HG02759 (cell line): ENCODE data around the gene DNAJC13.
"Not testable (repeated sequence)": the region's sequence is repeated elsewhere in the genome, so short reads cannot be mapped to it uniquely, and the experiment has no call there.

Experiments
- ATAC-seq: cut with Tn5 transposase; IDR thresholded peaks from one replicate; pipeline ENCODE4 v1.9.1; 2021; ENCODE audit warnings: mild to moderate bottlenecking, moderate library complexity; ENCODE audit not compliant: unreplicated experiment

DNAJC13 gene

DNA sequence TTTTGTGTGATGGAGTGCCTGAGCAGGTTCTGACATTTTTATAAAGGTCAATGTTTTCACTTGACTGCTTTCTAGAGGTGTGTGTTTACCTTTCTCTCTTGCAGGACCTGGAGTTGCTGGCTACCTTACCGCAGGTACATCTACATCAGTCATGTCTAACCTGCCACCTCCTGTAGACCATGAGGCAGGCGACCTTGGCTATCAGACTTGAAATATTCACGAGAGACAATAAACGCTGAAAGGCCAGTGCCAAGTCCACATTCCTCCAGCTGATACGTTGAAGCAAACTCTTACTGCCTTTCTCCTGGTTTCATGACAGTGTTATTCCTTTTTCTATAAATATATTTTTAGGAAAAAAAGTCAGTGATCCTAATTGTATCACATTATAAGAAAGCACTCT lies 120.8 kb downstream of the DNAJC13 start:
- ATAC-seq: no peak

DNA sequence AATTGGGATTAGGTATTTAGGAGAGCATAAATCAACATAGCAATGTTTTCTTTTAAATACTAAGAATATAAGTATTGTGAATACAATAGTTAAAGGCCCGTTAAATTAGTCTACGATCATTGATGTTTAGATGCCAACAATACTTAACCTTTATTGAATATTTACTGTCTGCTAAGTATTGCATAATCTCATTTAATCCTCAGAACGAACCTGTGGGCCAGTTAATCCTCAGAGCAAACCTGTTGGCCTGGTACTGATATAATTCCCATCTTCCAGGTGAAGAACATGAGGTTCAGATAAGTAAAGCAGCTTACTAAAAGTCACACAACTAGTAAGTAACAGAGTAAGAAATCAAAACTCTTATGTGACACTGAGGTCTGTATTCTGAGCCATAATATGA lies 122.4 kb downstream of the DNAJC13 start:
- no peak for ATAC-seq

DNA sequence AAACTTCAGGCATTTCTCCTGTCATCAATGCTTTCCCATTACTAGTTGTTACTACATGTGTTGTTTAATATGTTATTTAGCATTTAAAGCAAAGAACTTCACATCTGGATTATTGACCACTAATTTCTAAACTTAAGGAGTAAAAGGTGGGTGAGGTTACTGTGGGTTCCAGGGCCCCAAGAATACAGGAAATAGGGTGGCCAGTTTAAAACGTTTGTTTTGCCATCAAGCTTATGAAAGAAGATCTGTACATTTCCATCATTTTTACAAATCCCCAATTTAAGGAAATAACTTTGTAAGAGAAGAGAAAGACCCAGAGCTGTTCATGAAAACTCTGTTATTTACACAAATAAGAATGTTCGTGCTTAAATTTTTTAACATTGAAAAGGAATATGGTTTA lies 125.3 kb downstream of the DNAJC13 start:
- ATAC-seq: no peak

DNA sequence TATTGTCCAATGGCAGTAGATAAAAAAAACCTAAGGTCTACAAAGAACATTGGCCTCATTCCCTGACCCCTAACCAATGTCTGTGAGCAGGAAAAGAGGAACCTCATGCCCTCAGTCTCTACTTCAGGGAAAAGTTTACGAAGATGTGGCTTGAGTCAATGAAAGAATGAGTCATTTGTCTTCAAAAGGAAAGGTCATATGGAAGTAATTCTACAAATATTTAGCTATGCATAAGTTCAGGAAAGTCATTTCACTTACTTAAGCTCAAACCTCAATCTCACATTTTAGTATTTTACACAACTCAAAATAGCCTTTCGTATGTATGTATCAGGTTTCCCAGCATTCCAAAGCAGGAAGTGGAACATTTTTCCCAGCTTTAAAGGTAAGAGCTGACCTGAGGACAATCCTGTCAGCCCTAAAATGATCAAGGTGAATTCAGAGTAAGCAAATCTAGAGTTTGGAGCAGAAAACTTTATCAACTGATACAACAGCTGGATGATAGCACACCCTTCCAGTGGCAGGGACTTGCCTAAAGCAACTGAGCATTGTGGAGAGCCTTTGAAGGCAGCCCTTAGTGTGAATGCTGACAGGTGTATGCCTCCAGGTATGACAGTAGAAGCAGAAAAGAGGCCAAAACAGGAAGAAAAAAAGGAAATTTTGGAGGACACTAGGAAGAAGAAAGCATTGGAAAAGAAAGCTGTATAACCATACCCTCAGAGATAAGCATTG lies 125.9 kb downstream of the DNAJC13 start:
- no peak for ATAC-seq

DNA sequence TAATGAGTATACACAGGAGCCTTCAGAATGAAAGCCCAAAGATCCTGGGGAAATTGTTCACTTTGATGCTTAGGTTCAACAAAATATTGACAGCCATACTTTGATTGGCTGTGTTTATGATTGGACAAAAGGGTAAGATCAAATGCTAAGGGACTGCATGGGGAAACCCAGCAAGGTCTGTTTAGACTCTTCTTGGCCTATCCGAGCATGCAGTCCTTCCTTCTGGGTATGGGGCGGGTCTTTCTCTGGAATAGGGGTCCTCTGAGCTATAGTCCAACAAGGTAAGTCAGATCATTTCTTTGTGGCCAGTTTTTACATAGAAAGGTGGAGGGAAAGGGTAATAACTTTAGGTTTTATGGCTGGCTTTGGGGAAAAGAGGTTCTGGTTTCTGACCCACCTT lies 126.8 kb downstream of the DNAJC13 start:
- no peak for ATAC-seq

DNA sequence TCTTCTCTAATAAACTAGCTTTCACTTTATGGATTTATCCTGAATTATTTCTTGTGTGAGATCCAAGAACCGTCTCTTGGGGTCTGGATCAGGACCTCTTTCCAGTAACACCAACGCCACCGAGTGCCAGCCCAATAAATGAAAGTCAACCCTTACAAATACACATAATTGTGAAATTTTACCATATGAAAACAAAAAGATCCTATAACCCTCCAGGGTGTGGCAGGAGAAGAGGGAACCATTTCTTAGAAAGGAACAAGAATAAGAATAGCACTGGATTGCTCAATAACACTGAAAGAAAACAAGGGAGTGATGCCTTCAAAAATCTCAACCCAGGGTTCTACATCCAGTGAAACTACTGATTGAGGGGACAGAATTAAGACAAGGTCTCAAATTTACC lies 128.2 kb downstream of the DNAJC13 start:
- no peak for ATAC-seq

DNA sequence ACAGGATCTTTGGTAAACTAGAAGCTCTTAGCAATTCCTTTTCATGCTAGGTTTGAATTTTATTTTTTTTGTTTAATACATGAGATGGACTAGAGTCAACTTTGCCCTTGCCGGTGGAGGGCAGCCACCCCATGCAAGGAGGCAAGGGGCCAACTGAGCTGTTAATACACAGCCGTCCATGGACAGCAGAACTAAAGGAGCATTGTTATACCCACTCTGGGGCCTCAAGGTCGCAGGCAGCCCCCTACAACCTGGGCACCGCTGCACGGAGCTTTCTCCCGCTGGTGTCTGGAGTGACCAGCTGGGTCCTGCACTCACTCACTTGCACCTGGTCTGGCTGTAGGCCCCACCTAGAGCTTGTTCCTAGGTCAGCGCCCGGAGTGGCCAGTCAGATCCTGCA lies 131.9 kb downstream of the DNAJC13 start:
- no peak for ATAC-seq

DNA sequence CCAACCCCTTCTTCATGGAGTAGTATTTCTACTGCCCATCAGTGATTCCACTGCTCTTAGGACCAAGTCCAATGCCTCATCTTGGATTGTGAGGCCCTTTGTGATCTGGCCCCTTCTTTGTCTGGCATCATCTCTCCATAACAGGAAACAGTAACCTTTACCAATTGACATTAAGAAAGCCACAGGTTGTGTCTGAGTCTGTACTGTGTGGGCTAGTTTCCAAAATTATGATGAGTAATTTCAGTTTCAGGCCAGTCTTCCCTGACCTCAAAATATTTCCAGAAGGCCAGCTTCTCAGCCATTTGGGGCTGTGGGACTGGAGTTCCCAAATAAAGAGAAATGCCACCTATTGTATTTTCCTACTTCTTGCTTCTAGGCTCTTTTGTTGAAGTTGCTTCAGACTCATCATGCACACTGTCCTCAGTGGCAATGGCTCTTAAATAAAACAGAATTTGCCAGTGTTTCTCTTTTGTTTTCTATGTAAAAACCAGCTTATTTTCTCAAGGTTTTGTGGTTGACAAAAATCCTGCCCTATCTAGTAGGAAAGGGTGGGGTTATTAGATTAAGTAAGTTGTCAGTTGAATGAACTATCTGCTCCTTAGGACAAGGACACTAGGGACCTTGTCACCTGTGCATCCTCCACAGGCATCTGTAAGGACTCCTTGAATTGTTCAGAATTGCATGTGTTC lies 132.7 kb downstream of the DNAJC13 start:
- no peak for ATAC-seq

DNA sequence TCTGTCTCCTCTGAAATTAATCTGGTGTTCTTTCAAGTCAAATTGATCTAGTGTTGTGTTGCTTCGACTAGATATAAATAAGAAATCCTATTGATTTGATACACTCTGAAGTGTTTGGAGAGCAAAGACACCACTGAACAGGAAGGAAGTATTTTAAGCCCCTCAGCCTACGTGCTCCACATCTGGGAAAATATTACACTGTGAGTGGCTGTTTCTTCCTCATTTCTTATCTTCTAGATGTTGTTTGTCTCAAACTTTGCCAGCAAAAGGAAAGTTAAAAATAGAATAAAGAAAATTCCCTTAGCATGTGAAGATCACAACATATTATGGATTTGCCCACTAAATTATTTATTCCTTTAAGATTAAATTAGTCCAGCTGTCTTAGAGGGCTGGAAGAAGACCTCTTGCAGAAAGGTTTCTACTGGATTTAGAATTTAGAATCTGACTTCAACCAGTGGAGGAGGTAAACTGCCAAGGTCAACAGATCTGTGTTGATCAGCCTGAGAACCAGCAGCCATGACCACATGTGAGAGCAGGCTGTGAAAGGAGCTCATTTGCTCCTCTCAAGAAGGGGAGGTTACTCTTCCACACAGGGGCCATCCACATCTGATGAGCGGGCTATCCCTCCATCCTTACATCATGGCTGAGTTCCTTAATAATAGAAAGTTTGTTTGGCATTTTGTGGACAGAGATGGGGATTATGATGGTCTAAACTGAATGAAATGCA lies 133.4 kb downstream of the DNAJC13 start:
- no peak for ATAC-seq

DNA sequence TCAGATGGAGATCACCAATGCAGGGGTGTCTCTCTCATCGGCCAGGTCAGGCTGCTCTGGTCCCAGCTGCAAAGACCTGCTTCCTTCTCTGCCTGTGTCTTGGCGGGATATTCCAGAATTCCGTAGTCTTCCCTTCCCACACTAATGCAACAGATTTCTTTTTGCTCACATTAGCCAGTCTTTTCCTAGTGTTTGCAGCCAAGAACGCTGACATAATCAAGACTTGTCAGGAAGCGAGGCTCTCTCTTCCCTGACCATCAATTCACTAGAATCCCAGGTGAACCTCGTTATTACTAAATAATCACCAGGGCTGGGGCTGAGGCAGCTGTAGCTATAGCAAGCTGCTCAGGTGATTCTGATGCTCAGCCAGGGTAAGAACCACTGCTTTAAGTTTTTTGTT lies 136.5 kb downstream of the DNAJC13 start:
- ATAC-seq: no peak

DNA sequence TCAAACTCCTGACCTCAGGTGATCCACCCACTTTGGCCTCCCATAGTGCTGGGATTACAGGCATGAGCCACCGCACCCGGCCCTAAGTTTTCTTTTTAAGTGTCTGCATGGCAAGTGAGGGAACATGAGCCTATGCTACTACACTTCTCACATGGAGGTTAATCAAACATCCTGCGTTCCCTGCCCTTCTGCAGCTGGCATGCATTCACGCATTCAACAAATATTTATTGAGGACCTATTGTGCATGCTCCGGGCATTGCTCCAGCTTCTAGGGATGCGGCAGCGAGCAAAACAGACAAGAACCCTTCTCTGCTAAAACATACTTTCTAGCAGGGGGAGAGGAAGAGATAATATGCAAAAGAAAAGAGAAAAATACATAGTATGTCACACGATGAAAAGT lies 137.1 kb downstream of the DNAJC13 start:
- ATAC-seq: no peak

DNA sequence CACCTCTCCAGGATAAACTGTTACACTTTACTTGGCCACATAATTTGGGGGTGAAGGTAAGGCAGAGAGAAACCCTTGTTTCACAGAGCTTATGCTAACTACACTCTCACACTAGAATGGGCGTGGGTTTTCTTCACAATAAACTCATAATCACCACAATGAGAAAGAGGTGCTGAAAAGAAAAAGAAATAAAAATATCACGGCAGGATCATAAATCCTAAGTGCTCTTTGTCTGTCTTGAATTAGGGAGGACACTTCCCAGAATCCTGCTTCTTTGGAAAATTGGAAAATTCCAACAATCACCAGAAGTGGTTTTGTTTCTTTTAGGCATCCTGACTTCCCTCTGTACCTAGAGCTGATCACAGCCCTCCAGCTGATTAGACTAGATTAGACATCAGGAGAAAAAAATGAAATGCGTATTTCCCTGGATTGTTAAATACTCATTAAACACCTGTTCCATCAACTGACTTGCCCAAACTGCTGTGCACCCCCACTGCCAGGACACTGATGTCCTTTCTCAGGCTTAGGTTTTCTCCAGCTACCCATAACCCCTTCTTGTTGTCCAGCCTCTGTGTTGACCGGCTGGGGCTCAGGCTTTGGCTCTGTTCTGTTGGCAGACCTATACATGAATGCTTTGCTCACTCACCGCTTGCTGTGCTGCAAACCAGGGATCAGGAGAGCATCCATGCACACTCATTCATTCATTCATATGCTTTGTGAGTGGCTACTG lies 138.2 kb downstream of the DNAJC13 start:
- ATAC-seq: no peak

DNA sequence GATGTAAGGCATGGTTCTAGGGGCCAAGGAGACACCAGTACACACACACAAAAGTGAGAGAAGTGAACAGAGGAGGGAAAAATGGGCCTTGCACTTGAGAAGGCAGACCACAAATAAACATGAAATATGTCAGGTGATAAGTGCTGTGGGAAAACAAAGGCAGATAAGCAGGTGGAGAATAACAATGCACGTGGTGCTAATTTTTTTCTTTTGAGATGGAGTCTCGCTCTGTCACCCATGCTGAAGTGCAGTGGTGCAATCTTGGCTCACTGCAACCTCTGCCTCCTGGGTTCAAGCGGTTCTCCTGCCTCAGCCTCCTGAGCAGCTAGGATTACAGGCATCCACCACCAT lies 138.7 kb downstream of the DNAJC13 start:
- ATAC-seq: not testable (repeated sequence)

DNA sequence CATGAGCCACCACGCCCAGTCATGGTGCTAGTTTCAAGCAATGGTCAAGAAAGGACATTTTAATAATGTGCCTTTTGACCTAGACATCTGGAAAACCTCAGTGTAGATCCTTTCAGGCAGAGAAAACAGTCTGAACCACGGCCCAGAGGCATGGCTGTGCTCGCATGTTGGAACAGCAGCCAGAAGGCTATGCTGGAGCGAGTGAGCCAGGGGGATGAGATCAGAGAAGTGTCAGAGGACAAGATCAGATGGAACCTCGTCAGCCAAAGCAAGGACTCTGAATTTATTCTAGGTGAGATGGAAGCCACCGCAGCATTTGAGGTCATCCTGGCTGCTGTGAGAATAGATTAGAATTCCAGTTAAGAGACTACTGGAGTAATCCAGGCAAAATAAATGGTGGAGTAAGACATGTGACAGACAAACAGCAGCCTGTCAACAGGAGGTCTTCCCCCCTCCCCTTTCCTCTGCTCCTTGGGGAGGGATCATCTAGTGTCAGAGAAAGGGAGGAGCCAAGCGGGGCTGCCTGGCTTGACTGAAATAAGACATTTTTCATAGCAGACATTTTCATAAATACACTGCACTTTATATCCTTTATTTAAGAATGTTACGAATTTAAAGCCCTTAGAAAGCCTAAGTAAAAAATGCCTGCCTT lies 139.3 kb downstream of the DNAJC13 start:
- no peak for ATAC-seq

DNA sequence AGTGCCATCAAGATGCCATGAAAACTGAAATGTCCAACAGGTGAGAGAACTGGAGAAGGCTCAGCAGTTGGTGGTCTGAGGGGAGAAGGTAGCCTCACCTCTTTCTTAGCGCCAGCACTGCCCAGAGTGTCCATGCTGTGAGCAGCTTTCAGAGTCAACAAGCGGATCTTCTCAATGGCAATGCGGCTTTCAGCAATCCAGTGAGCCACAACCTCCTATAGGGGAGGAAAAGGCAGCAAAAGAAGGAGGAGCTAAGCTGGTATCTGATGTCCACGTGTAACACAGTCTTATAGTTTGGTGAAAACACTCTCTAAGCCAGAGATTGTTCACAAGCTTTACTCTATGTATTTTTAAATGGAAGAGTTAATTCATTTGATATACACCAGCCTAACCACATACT lies 143.7 kb downstream of the DNAJC13 start:
- no peak for ATAC-seq

DNA sequence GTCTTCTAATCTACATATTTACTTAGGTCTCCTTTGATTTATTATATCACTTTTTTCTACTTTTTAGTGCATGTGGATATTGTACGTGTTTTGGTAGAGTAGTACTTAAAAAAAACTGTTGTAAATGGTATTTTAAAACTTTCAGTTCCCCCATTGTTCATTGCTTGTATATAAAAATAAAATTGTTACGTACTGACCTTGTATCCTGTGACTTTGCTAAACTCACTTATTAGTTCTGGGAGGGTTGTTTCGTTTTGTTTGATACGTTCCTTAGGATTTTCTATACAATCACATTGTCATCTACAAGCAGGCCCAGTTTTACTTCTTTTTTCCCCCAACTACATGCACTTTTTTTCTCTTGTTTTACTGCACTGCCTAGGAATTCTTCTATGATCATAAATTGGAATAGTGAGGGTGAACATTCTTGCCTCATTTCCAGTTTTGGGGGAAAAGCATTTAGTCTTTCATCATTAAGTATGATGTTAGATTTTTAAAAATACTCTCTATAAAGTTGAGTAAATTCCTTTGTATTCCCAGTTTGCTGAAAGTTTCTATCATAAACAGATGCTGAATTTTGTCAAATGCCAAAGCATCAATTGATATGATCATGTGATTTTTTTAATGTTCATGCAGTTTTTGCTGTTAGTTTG lies 146.2 kb downstream of the DNAJC13 start:
- no peak for ATAC-seq

DNA sequence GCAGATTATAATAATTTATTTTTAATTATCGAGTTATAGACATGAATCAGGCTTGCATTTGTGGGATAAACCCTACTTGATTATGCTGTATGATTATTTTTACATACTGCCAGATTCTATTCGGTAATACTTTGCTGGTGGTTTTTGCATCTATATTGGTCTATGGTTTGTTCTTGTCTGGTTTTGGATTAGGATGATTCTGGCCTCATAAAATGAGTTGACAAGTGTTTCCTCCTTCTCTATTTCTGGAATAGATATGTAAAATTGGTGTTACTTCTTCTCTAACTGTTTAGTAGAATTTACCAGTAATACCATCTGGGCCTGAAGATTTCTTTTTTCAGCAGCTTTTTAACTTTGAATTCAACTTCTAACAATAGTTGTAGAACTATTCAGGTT lies 146.8 kb downstream of the DNAJC13 start:
- ATAC-seq: no peak

DNA sequence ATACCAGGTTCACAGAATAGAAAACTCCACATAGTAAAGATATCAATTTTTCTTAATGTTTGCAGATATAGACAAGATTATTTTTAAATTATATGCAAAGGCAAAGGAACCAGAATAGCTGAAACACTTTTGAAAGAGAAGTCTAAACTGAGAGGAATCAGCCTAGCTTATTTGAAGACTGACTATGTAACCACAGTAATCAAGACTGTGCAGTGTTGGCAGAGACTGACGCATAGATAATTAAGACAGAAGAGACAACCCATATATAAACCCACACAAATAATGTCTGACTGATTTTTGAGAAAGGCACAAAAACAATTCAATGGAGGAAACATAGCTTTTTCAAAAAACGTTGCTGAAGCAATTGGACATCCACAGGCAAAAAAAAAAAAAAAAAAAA lies 151.1 kb downstream of the DNAJC13 start:
- no peak for ATAC-seq

DNA sequence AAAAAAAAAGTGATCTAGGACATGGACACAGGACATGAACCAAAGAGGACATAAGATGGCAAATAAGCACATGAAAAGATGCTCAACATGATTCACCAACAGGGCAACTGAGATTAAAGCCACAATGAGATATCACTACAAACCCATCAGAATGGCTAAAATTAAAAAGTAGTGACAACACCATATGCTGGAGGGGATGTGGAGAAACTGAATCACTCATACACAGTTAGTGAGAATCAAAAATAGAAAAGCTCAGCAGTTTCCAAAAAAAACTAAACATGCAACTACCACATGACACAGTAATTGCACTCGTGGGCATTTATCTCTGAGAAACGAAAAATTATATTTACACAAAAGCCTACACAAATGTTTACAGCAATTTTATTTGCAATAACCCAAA lies 151.9 kb downstream of the DNAJC13 start:
- no peak for ATAC-seq

DNA sequence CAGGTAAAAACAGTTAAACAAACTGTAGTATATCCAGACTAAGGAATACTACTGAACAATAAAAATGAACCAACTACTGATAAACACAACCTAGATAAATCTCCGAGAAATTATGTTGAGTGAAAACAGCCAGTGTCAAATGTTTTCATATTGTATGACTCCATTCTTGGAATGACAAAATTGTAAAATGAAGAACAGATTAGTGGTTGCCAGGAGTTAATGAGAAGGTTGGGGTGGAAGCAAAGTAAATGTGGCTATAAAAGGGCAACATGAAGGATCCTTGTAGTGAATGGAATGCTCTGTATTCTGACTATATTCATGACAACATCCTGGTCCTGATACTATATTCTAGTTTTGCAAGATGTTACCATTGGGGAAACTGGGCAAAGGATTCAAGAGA lies 152.3 kb downstream of the DNAJC13 start:
- no peak for ATAC-seq

DNA sequence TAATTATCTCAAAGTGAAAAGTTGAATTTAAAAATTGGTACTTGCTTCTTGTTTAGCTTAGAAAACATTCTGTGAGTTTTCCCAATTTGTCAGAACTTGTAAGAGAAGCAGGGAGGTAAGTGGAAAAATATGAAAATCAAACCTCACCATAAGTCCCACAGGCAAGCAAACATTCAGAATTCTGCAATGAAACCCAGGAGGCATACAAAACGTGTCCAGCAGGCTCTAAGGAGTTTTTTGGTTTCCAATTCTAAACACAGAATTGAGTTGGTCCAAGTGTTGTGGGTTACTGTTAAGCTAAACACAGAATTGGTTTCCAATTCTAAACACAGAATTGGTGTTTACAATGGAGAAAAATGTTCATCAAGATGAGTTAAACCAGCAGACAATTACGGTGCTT lies 152.7 kb downstream of the DNAJC13 start:
- ATAC-seq: no peak
